Measurements from ENCODE around the gene LATS2.

LATS2 gene

DNA sequence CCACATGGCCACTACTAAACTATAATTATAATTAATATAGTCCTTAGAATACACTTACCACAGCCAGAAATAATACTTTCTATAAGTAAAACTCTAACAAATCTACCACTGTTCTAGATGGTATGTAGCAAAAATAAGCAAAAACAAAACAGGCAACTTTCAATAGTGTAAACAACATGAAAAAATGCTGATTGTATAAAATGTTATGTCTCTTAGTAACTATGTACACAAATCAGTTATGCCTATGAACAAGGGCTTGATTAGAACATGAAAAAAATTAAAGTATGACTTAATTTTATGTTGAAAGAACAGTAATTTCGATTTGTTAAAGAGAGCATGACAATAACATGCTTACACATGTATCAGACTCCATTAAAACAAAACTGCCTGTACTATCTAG is 60.7 kb downstream of the LATS2 start:
- ChIA-PET POLR2A (no interaction called here), CTCF (no interaction called here)
- DNase-seq (ENCODE audit: extremely low spot score) = no peak
- TF ChIP-seq ZNF384 (IDR thresholded peaks at IDR 0.05) = no peak
- no peak for TF ChIP-seq FOXM1 (IDR thresholded peaks at IDR 0.05; ENCODE audit: borderline replicate concordance)
- no peak for TF ChIP-seq FOXK2 (IDR thresholded peaks at IDR 0.05)
- TF ChIP-seq, protein P1, sequence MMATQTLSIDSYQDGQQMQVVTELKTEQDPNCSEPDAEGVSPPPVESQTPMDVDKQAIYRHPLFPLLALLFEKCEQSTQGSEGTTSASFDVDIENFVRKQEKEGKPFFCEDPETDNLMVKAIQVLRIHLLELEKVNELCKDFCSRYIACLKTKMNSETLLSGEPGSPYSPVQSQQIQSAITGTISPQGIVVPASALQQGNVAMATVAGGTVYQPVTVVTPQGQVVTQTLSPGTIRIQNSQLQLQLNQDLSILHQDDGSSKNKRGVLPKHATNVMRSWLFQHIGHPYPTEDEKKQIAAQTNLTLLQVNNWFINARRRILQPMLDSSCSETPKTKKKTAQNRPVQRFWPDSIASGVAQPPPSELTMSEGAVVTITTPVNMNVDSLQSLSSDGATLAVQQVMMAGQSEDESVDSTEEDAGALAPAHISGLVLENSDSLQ (IDR thresholded peaks at IDR 0.05) = no peak
- TF ChIP-seq ARNT (IDR thresholded peaks at IDR 0.05) = no peak
- no peak for TF ChIP-seq SP1 (IDR thresholded peaks at IDR 0.05)
- TF ChIP-seq ELF4 (IDR thresholded peaks at IDR 0.05) = no peak
- TF ChIP-seq SUZ12 (IDR thresholded peaks at IDR 0.05) = no peak
- TF ChIP-seq CTBP1 (IDR thresholded peaks at IDR 0.05; ENCODE audit: borderline replicate concordance) = no peak
- no peak for TF ChIP-seq NFRKB (IDR thresholded peaks at IDR 0.05)
- TF ChIP-seq FOXA1 (IDR thresholded peaks at IDR 0.05) = no peak
- TF ChIP-seq HDGF (IDR thresholded peaks at IDR 0.05; ENCODE audit: borderline replicate concordance) = no peak
- TF ChIP-seq LEF1 (IDR thresholded peaks at IDR 0.05; ENCODE audit: borderline replicate concordance) = no peak
- no peak for TF ChIP-seq BHLHE40 (IDR thresholded peaks at IDR 0.05; ENCODE audit: borderline replicate concordance)
- no peak for TF ChIP-seq L3MBTL2 (conservative IDR thresholded peaks at IDR 0.05)
- TF ChIP-seq TARDBP (IDR thresholded peaks at IDR 0.05) = no peak

- DNase-seq (ENCODE audit: extremely low spot score) = no peak
- TF ChIP-seq SP1 (IDR thresholded peaks at IDR 0.05) (no peak), FOXA1 (IDR thresholded peaks at IDR 0.05) (no peak), ELF4 (IDR thresholded peaks at IDR 0.05) (no peak), BHLHE40 (IDR thresholded peaks at IDR 0.05; ENCODE audit: borderline replicate concordance) (no peak), L3MBTL2 (conservative IDR thresholded peaks at IDR 0.05) (no peak), FOXK2 (IDR thresholded peaks at IDR 0.05) (no peak), LEF1 (IDR thresholded peaks at IDR 0.05; ENCODE audit: borderline replicate concordance) (no peak), TARDBP (IDR thresholded peaks at IDR 0.05) (no peak), CTBP1 (IDR thresholded peaks at IDR 0.05; ENCODE audit: borderline replicate concordance) (no peak), FOXM1 (IDR thresholded peaks at IDR 0.05; ENCODE audit: borderline replicate concordance) (no peak), HDGF (IDR thresholded peaks at IDR 0.05; ENCODE audit: borderline replicate concordance) (no peak)
- ChIA-PET CTCF (no interaction called here), POLR2A (no interaction called here)
Measured at GRCh38 chr13:20998649-20999415, 62.6 kb downstream of the LATS2 start.

- TF ChIP-seq, protein P1 (IDR thresholded peaks at IDR 0.05) = no peak
- ChIA-PET POLR2A (no interaction called here), CTCF (no interaction called here)
- no peak for DNase-seq (ENCODE audit: extremely low spot score)
Measured at GRCh38 chr13:20997301-20998161, 63.9 kb downstream of the LATS2 start.

DNA sequence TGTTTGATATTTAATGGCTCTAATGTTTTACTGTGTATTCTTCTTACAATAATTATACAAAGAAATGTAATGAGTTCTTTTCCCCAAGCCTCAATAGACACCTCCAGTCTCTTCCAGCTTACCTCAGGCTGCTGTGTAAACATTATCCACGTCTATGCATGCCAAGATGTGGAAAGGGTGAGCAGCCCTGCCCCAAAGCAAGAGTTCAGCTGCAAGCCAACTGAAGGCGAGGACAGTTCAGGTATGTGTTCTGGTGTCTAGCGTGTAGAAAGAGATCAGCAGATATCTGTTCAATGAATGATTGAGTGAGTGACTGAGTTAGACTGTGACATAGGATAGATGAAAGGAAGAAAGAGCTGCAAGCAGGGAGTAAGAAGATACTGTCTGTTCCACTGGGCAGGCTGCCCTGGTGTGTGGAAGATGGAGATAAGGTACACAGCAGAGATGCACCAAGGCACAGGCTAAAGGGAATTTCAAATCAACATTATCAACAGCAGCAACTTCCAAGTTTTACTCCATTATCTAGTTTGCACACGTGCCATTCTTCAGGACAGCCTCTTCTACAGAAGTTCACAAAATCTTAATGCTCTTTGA is 66.0 kb downstream of the LATS2 start:
- TF ChIP-seq FOXM1 (IDR thresholded peaks at IDR 0.05; ENCODE audit: borderline replicate concordance) (no peak), BHLHE40 (IDR thresholded peaks at IDR 0.05; ENCODE audit: borderline replicate concordance) (no peak), CTBP1 (IDR thresholded peaks at IDR 0.05; ENCODE audit: borderline replicate concordance) (no peak)
- DNase-seq (ENCODE audit: extremely low spot score) = no peak
- ChIA-PET POLR2A (no interaction called here), CTCF (interaction anchor here (0.7 kb wide), 1 partner anchor 26 kb away, joined by 3 read pairs; no protein-coding TSS in a partner anchor)

DNA sequence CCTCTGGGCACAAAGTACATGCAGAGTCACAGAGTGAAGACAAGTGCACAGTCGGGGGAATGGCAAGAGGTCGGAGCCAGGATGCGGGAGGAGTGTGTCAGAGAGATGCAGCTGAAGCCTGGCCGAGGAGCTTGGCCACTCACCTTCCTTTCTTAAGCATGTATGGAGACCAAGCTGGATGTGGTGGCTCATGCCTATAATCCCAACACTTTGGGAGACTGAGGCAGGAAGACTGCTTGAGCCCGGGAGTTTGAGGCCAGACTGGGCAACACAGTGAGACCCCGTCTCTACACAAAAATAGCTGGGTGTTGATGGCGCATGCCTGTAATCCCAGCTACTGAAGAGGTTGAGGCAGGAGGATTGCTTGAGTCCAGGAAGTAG is 67.0 kb downstream of the LATS2 start:
- POLR2A ChIA-PET = no interaction called here
- no peak for DNase-seq (ENCODE audit: extremely low spot score)
- no peak for TF ChIP-seq SP1 (IDR thresholded peaks at IDR 0.05)
- TF ChIP-seq, protein P1 (IDR thresholded peaks at IDR 0.05) = no peak
- TF ChIP-seq SUZ12 (IDR thresholded peaks at IDR 0.05) = no peak
- no peak for TF ChIP-seq L3MBTL2 (conservative IDR thresholded peaks at IDR 0.05)
- no peak for TF ChIP-seq FOXM1 (IDR thresholded peaks at IDR 0.05; ENCODE audit: borderline replicate concordance)
- TF ChIP-seq NFRKB (IDR thresholded peaks at IDR 0.05) = no peak
- TF ChIP-seq ELF4 (IDR thresholded peaks at IDR 0.05) = no peak
- TF ChIP-seq BHLHE40 (IDR thresholded peaks at IDR 0.05; ENCODE audit: borderline replicate concordance) = no peak
- TF ChIP-seq CTBP1 (IDR thresholded peaks at IDR 0.05; ENCODE audit: borderline replicate concordance) = no peak
- no peak for TF ChIP-seq LEF1 (IDR thresholded peaks at IDR 0.05; ENCODE audit: borderline replicate concordance)
- TF ChIP-seq HDGF (IDR thresholded peaks at IDR 0.05; ENCODE audit: borderline replicate concordance) = no peak
- no peak for TF ChIP-seq TARDBP (IDR thresholded peaks at IDR 0.05)
- TF ChIP-seq FOXK2 (IDR thresholded peaks at IDR 0.05) = no peak
- no peak for TF ChIP-seq FOXA1 (IDR thresholded peaks at IDR 0.05)
- TF ChIP-seq ARNT (IDR thresholded peaks at IDR 0.05) = no peak
- CTCF ChIA-PET = no interaction called here
